GM21528 (cell line): ENCODE measurements around the gene BICC1.
"Not testable (repeated sequence)": the region's sequence is repeated elsewhere in the genome, so short reads cannot be mapped to it uniquely, and the experiment has no call there.

Experiments used
- ATAC-seq: cut with Tn5 transposase; IDR thresholded peaks from one replicate; pipeline ENCODE4 v1.9.1; 2021; ENCODE audit warnings: mild to moderate bottlenecking, moderate library complexity; ENCODE audit not compliant: unreplicated experiment, low FRiP score

The BICC1 gene

GRCh38 chr10:58590924-58591323, 78.3 kb downstream of the BICC1 start:
- no peak for ATAC-seq

GRCh38 chr10:58593008-58593407, 80.3 kb downstream of the BICC1 start:
- no peak for ATAC-seq

GRCh38 chr10:58597211-58597610, 84.5 kb downstream of the BICC1 start:
- not testable (repeated sequence) for ATAC-seq

GRCh38 chr10:58599927-58600553, 87.4 kb downstream of the BICC1 start:
- ATAC-seq: no peak

GRCh38 chr10:58608351-58608750, 95.7 kb downstream of the BICC1 start:
- ATAC-seq: no peak

GRCh38 chr10:58608826-58609531, 96.3 kb downstream of the BICC1 start:
- no peak for ATAC-seq

- ATAC-seq: no peak
These were observed 97.0 kb downstream of the BICC1 start for GRCh38 chr10:58609532-58610150.

- no peak for ATAC-seq
These were observed 102.7 kb downstream of the BICC1 start for GRCh38 chr10:58615237-58615935.

GRCh38 chr10:58618158-58618676, 105.5 kb downstream of the BICC1 start:
- no peak for ATAC-seq

GRCh38 chr10:58621379-58622077, 108.9 kb downstream of the BICC1 start:
- ATAC-seq: no peak

GRCh38 chr10:58622246-58622645, 109.6 kb downstream of the BICC1 start:
- ATAC-seq: no peak

GRCh38 chr10:58625070-58625469, 112.4 kb downstream of the BICC1 start:
- no peak for ATAC-seq

GRCh38 chr10:58627392-58627791, 114.7 kb downstream of the BICC1 start:
- no peak for ATAC-seq

GRCh38 chr10:58631715-58632114, 119.0 kb downstream of the BICC1 start:
- ATAC-seq: no peak

GRCh38 chr10:58632216-58632615, 119.5 kb downstream of the BICC1 start:
- ATAC-seq: no peak

- no peak for ATAC-seq
These were observed 124.7 kb downstream of the BICC1 start for GRCh38 chr10:58637352-58637751.

GRCh38 chr10:58638388-58638787, 125.7 kb downstream of the BICC1 start:
- ATAC-seq: no peak

- no peak for ATAC-seq
These were observed 128.4 kb downstream of the BICC1 start for GRCh38 chr10:58641095-58641531.

GRCh38 chr10:58641708-58642107, 129.0 kb downstream of the BICC1 start:
- no peak for ATAC-seq

- no peak for ATAC-seq
These were observed 129.6 kb downstream of the BICC1 start for GRCh38 chr10:58642283-58642682.
